GM18907 (cell line): Measurements from ENCODE around the gene SLC39A11.

Source experiments
- ATAC-seq: cut with Tn5 transposase; IDR thresholded peaks from one replicate; pipeline ENCODE4 v1.9.1; 2021; ENCODE audit warnings: mild to moderate bottlenecking, moderate library complexity; ENCODE audit not compliant: unreplicated experiment

SLC39A11 gene

GRCh38 chr17:72883351-72883750 lies 209.1 kb downstream of the SLC39A11 start:
- ATAC-seq: no peak

- ATAC-seq: no peak
Measured at GRCh38 chr17:72882426-72882825, 210.1 kb downstream of the SLC39A11 start.

- ATAC-seq: no peak
Measured at GRCh38 chr17:72879877-72880276, 212.6 kb downstream of the SLC39A11 start.

- no peak for ATAC-seq
Measured at GRCh38 chr17:72878975-72879660, 213.4 kb downstream of the SLC39A11 start.

GRCh38 chr17:72877348-72877747 lies 215.1 kb downstream of the SLC39A11 start:
- ATAC-seq: no peak

GRCh38 chr17:72876413-72876812 lies 216.1 kb downstream of the SLC39A11 start:
- no peak for ATAC-seq

- no peak for ATAC-seq
Measured at GRCh38 chr17:72875361-72875760, 217.1 kb downstream of the SLC39A11 start.

- no peak for ATAC-seq
Measured at GRCh38 chr17:72872396-72872795, 220.1 kb downstream of the SLC39A11 start.

- no peak for ATAC-seq
Measured at GRCh38 chr17:72870367-72870985, 222.0 kb downstream of the SLC39A11 start.

- no peak for ATAC-seq
Measured at GRCh38 chr17:72869630-72870029, 222.9 kb downstream of the SLC39A11 start.

- no peak for ATAC-seq
Measured at GRCh38 chr17:72865954-72866353, 226.5 kb downstream of the SLC39A11 start.

- ATAC-seq: peak; percentile 77
Measured at GRCh38 chr17:72863526-72864211, 228.8 kb downstream of the SLC39A11 start.

GRCh38 chr17:72862276-72862999 lies 230.1 kb downstream of the SLC39A11 start:
- ATAC-seq: no peak

- ATAC-seq: no peak
Measured at GRCh38 chr17:72861811-72862210, 230.7 kb downstream of the SLC39A11 start.

- ATAC-seq: no peak
Measured at GRCh38 chr17:72860778-72861177, 231.7 kb downstream of the SLC39A11 start.

GRCh38 chr17:72858826-72859495 lies 233.5 kb downstream of the SLC39A11 start:
- no peak for ATAC-seq

- no peak for ATAC-seq
Measured at GRCh38 chr17:72853440-72854415, 238.8 kb downstream of the SLC39A11 start.

- no peak for ATAC-seq
Measured at GRCh38 chr17:72852277-72852938, 240.1 kb downstream of the SLC39A11 start.
